GM18520 (cell line): ENCODE measurements around the gene GPATCH2.

ENCODE experiments used
- ATAC-seq: cut with Tn5 transposase; IDR thresholded peaks from one replicate; pipeline ENCODE4 v1.9.1; 2021; ENCODE audit not compliant: unreplicated experiment

Gene GPATCH2

GRCh38 chr1:217630711-217631591, at the start of gene GPATCH2, which contains the start of gene SPATA17:
TSS of gene GPATCH2 (minus strand) at chr1:217631090. CDS start at chr1:217630971, 119 bp downstream.
TSS of gene SPATA17 (plus strand) at chr1:217631344. CDS start at chr1:217631379, 35 bp downstream.
- ATAC-seq = peak; percentile 96

- ATAC-seq = no peak
Observed at GRCh38 chr1:217674028-217674729, 43.3 kb upstream of the GPATCH2 start.

GRCh38 chr1:217673387-217673786, 42.5 kb upstream of the GPATCH2 start:
- no peak for ATAC-seq

- no peak for ATAC-seq
Observed at GRCh38 chr1:217668351-217668940, 37.6 kb upstream of the GPATCH2 start.

- ATAC-seq = no peak
Observed at GRCh38 chr1:217661407-217661806, 30.5 kb upstream of the GPATCH2 start.

GRCh38 chr1:217660353-217661062, 29.6 kb upstream of the GPATCH2 start:
- no peak for ATAC-seq

- ATAC-seq = no peak
Observed at GRCh38 chr1:217650674-217651073, 19.8 kb upstream of the GPATCH2 start.

- ATAC-seq = no peak
Observed at GRCh38 chr1:217647791-217648190, 16.9 kb upstream of the GPATCH2 start.

- ATAC-seq = no peak
Observed at GRCh38 chr1:217642455-217642854, 11.6 kb upstream of the GPATCH2 start.

- no peak for ATAC-seq
Observed at GRCh38 chr1:217627431-217627830, 3.5 kb downstream of the GPATCH2 start.

- ATAC-seq = no peak
Observed at GRCh38 chr1:217626321-217626720, 4.6 kb downstream of the GPATCH2 start.

GRCh38 chr1:217622042-217622441, 8.8 kb downstream of the GPATCH2 start:
- peak; percentile 23 for ATAC-seq

GRCh38 chr1:217620814-217621213, 10.1 kb downstream of the GPATCH2 start:
- peak; percentile 100 for ATAC-seq

GRCh38 chr1:217617126-217617525, 13.8 kb downstream of the GPATCH2 start:
- no peak for ATAC-seq

- no peak for ATAC-seq
Observed at GRCh38 chr1:217614200-217614712, 16.6 kb downstream of the GPATCH2 start.

GRCh38 chr1:217605390-217605789, 25.5 kb downstream of the GPATCH2 start:
- no peak for ATAC-seq

GRCh38 chr1:217602380-217602779, 28.5 kb downstream of the GPATCH2 start:
- ATAC-seq = no peak

GRCh38 chr1:217599154-217599553, 31.7 kb downstream of the GPATCH2 start:
- ATAC-seq = no peak

GRCh38 chr1:217590598-217590997, 40.3 kb downstream of the GPATCH2 start:
- ATAC-seq = no peak

- no peak for ATAC-seq
Observed at GRCh38 chr1:217586586-217586985, 44.3 kb downstream of the GPATCH2 start.

GRCh38 chr1:217585577-217585976, 45.3 kb downstream of the GPATCH2 start:
- ATAC-seq = no peak
